Thoracic aorta (tissue), 2 donors: ENCODE measurements around the gene SLC25A42. TPM values are rescaled to one million over a fixed set of nuclear protein-coding genes. Genes with fewer than 3 reads are reported as not detected.
A peak's percentile ranks its signal among the peaks of the same experiment; 100 is the strongest.

Source experiments
- ATAC-seq: fragments of 150-250 bp; one replicate; pipeline ENCODE4 v1.8.0; 2017; ENCODE audit warnings: low read depth; ENCODE audit not compliant: insufficient number of reproducible peaks, low FRiP score
- DNase-seq: peaks from one replicate; pipeline ENCODE4 v3.0.0-alpha.2; 2020; ENCODE audit warnings: low spot score
- H3K27ac ChIP-seq, 2 donors: fragments of 200-600 bp; sonication (generic); 1 replicate in 1 of 2; 2 replicates in 1 of 2; pipeline ENCODE4 v1.5.1; 2016; ENCODE audit warnings: mild to moderate bottlenecking in 2 of 2, moderate library complexity in 2 of 2
- H3K27me3 ChIP-seq: fragments of 200-600 bp; sonication (generic); replicated peaks from 2 replicates; pipeline ENCODE4 v1.6.0; 2016; ENCODE audit warnings: mild to moderate bottlenecking; ENCODE audit not compliant: insufficient read depth
- H3K36me3 ChIP-seq: fragments of 200-600 bp; sonication (generic); one replicate; pipeline ENCODE4 v1.5.1; 2016
- H3K4me1 ChIP-seq, 2 donors: fragments of 200-600 bp; sonication (generic); 1 replicate in 1 of 2; 2 replicates in 1 of 2; pipeline versions ENCODE4 v1.5.1 to v1.6.0; 2016; ENCODE audit warnings: low read depth in 2 of 2, mild to moderate bottlenecking in 1 of 2; ENCODE audit not compliant: control insufficient read depth in 1 of 2
- H3K4me3 ChIP-seq: fragments of 200-600 bp; sonication (generic); 2 replicates; pipeline ENCODE4 v1.5.1; 2016; ENCODE audit warnings: mild to moderate bottlenecking
- H3K9me3 ChIP-seq: fragments of 200-600 bp; sonication (generic); 2 replicates; pipeline ENCODE4 v1.5.1; 2016
- CTCF ChIP-seq: fragments of 200-600 bp; sonication (generic); IDR thresholded peaks from one replicate; pipeline ENCODE4 v1.5.1; 2019; ENCODE audit warnings: antibody characterized with exemption
- total RNA-seq, 2 donors: library from RNA; depleted of rRNA; stranded (reverse); fragments of >200 nt; gene quantifications; one replicate each; pipeline versions ENCODE4 v1.1.0 to v1.2.3, GENCODE V29; 2016

SLC25A42 gene
- total RNA-seq, 2 donors from 2014 or later: 8.3 to 14.4 TPM

- no peaks in the 10 kb centered on the region for H3K9me3 ChIP-seq
- no peak overlapping the region for H3K27ac ChIP-seq
- no peaks in the 10 kb centered on the region for H3K4me1 ChIP-seq
- H3K27me3 ChIP-seq: no peaks in the 10 kb centered on the region
- DNase-seq: no peak
- peaks cover 18% of the 10 kb centered on the region for H3K36me3 ChIP-seq
- H3K4me3 ChIP-seq: no peak overlapping the region
- no peak for TF ChIP-seq CTCF
- ATAC-seq: no peak
These were observed 13.1 kb upstream of the SLC25A42 start for GRCh38 chr19:19050731-19051130.

DNA sequence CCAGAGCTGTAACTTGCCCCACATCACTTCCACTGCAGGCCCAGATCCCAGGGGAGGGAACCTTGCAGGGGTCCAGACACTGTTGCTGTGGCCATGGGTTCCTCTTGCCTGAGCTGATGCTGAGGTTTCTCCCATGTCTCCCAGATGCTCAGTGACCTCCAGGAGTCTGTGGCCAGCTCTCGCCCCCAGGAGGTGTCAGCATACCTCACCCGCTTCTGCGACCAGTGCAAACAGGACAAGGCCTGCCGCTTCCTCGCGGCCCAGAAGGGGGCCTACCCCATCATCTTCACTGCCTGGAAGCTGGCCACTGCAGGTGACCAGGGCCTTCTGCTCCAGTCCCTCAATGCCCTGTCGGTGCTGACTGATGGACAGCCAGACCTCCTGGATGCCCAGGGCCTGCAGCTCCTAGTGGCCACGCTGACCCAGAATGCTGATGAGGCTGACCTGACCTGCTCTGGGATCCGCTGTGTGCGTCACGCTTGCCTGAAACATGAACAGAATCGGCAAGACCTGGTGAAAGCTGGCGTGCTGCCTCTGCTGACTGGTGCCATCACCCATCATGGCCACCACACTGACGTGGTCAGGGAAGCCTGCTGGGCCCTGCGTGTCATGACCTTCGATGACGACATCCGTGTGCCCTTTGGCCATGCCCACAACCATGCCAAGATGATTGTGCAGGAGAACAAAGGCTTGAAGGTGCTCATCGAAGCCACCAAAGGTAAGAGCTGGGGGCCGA, 12.1 kb upstream of the SLC25A42 start:
- no peak for DNase-seq
- Histone ChIP-seq H3K36me3 (peaks cover 18% of the 10 kb centered on the region), H3K27me3 (no peaks in the 10 kb centered on the region), H3K4me1 (no peaks in the 10 kb centered on the region), H3K27ac (no peak overlapping the region), H3K9me3 (no peaks in the 10 kb centered on the region), H3K4me3 (no peak overlapping the region)
- no peak for ATAC-seq
- TF ChIP-seq CTCF: no peak

- no peak for ATAC-seq
- H3K36me3 ChIP-seq: peaks cover 12% of the 10 kb centered on the region
These were observed 10.9 kb upstream of the SLC25A42 start for GRCh38 chr19:19052921-19053320.

GRCh38 chr19:19053508-19054314, 10.1 kb upstream of the SLC25A42 start:
- H3K27ac ChIP-seq: no peak overlapping the region
- no peak overlapping the region for H3K4me3 ChIP-seq
- H3K4me1 ChIP-seq: no peaks in the 10 kb centered on the region
- ATAC-seq (no peak), DNase-seq (no peak)
- no peaks in the 10 kb centered on the region for H3K27me3 ChIP-seq
- H3K36me3 ChIP-seq: peaks cover 12% of the 10 kb centered on the region
- no peaks in the 10 kb centered on the region for H3K9me3 ChIP-seq
- TF ChIP-seq CTCF: peak; percentile 63

More at GRCh38 chr19:19052921-19053320, 10.9 kb upstream of the SLC25A42 start:
- H3K27ac ChIP-seq: no peak overlapping the region
- no peak for DNase-seq
- H3K4me1 ChIP-seq: no peaks in the 10 kb centered on the region
- no peak for TF ChIP-seq CTCF
- H3K4me3 ChIP-seq: no peak overlapping the region
- H3K27me3 ChIP-seq: no peaks in the 10 kb centered on the region
- no peaks in the 10 kb centered on the region for H3K9me3 ChIP-seq

GRCh38 chr19:19054315-19054938, 9.4 kb upstream of the SLC25A42 start:
- no peak for DNase-seq
- ATAC-seq: no peak
- peaks cover 12% of the 10 kb centered on the region for H3K36me3 ChIP-seq
- no peaks in the 10 kb centered on the region for H3K27me3 ChIP-seq
- no peak overlapping the region for H3K27ac ChIP-seq
- H3K9me3 ChIP-seq: no peaks in the 10 kb centered on the region
- no peak for TF ChIP-seq CTCF
- no peak overlapping the region for H3K4me3 ChIP-seq
- H3K4me1 ChIP-seq: no peaks in the 10 kb centered on the region
